HL-60 (cell line): ENCODE data around the gene ATP8A1.

ENCODE experiments used
- GABPA ChIP-seq: IDR thresholded peaks from 2 replicates; pipeline ENCODE4 v1.6.1; 2012; ENCODE audit warnings: low read depth
- POLR2AphosphoS5 ChIP-seq: IDR thresholded peaks from 2 replicates; pipeline ENCODE4 v1.6.1; 2012; ENCODE audit warnings: low read depth
- SPI1 ChIP-seq: IDR thresholded peaks from 2 replicates; pipeline ENCODE4 v1.6.1; 2012; ENCODE audit warnings: low read depth, mild to moderate bottlenecking, borderline replicate concordance
- TF ChIP-seq, protein P1 (sequence below): IDR thresholded peaks from one replicate; pipeline ENCODE4 v1.5.1; 2011; ENCODE audit warnings: low read length, control low read depth, inconsistent platforms; ENCODE audit not compliant: insufficient read depth
- TF ChIP-seq, protein P2 (sequence below): IDR thresholded peaks from 2 replicates; pipeline ENCODE4 v1.6.1; 2012; ENCODE audit warnings: low read depth; ENCODE audit not compliant: insufficient replicate concordance

DNA sequence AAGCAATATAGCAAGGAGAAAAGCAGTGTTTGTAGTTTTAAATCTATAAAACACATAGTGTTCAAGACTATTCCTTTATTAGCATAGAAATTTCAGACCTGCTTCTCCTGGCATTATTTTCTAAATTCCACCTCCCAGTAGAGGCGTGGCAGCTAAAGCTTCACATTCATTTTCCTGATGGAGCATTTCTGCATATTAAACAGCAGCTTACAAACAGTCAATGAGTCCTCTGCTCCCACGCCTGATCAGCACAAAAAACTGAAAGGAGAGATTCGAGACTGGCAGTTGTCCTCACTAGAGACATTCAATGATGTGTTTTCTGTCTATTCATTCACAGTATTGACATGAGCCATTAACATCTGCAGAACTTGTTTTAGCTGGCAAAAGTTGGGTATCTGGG lies 198.2 kb downstream of the ATP8A1 start:
- TF ChIP-seq, protein P1, sequence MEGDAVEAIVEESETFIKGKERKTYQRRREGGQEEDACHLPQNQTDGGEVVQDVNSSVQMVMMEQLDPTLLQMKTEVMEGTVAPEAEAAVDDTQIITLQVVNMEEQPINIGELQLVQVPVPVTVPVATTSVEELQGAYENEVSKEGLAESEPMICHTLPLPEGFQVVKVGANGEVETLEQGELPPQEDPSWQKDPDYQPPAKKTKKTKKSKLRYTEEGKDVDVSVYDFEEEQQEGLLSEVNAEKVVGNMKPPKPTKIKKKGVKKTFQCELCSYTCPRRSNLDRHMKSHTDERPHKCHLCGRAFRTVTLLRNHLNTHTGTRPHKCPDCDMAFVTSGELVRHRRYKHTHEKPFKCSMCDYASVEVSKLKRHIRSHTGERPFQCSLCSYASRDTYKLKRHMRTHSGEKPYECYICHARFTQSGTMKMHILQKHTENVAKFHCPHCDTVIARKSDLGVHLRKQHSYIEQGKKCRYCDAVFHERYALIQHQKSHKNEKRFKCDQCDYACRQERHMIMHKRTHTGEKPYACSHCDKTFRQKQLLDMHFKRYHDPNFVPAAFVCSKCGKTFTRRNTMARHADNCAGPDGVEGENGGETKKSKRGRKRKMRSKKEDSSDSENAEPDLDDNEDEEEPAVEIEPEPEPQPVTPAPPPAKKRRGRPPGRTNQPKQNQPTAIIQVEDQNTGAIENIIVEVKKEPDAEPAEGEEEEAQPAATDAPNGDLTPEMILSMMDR, result no peak
- TF ChIP-seq, protein P2, sequence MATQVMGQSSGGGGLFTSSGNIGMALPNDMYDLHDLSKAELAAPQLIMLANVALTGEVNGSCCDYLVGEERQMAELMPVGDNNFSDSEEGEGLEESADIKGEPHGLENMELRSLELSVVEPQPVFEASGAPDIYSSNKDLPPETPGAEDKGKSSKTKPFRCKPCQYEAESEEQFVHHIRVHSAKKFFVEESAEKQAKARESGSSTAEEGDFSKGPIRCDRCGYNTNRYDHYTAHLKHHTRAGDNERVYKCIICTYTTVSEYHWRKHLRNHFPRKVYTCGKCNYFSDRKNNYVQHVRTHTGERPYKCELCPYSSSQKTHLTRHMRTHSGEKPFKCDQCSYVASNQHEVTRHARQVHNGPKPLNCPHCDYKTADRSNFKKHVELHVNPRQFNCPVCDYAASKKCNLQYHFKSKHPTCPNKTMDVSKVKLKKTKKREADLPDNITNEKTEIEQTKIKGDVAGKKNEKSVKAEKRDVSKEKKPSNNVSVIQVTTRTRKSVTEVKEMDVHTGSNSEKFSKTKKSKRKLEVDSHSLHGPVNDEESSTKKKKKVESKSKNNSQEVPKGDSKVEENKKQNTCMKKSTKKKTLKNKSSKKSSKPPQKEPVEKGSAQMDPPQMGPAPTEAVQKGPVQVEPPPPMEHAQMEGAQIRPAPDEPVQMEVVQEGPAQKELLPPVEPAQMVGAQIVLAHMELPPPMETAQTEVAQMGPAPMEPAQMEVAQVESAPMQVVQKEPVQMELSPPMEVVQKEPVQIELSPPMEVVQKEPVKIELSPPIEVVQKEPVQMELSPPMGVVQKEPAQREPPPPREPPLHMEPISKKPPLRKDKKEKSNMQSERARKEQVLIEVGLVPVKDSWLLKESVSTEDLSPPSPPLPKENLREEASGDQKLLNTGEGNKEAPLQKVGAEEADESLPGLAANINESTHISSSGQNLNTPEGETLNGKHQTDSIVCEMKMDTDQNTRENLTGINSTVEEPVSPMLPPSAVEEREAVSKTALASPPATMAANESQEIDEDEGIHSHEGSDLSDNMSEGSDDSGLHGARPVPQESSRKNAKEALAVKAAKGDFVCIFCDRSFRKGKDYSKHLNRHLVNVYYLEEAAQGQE, result no peak
- TF ChIP-seq POLR2AphosphoS5, result no peak
- TF ChIP-seq GABPA, result no peak
- TF ChIP-seq SPI1, result no peak
